Caco-2 (cell line): ENCODE data around the gene MAD1L1. TPM values are rescaled to one million over a fixed set of nuclear protein-coding genes. Genes with fewer than 3 reads are reported as not detected.
A peak's percentile ranks its signal among the peaks of the same experiment; 100 is the strongest.

ENCODE experiments used
- BruUV-seq: library from RNA; stranded (reverse); fragments of 400-500 nt; replicated peaks from 2 replicates; lab custom pipeline; 2021; lab: Mats Ljungman, UMichigan
- CTCF ChIA-PET: fragments of 300-600 bp; sonication (Branson Sonifier 250); formaldehyde crosslinking; loops from one replicate; lab custom pipeline; 2022; ENCODE audit warnings: antibody characterized with exemption; lab: Charles Lee
- POLR2A ChIA-PET: fragments of 300-600 bp; sonication (Branson Sonifier 250); formaldehyde crosslinking; loops from one replicate; lab custom pipeline; 2022; ENCODE audit warnings: antibody characterized with exemption; lab: Charles Lee
- DNase-seq, 2 experiments: peaks; one replicate each; pipeline versions ENCODE4 v3.0.0 to v3.0.0-alpha.2; 2020 to 2022
- H3K27me3 ChIP-seq: replicated peaks from 2 replicates; pipeline ENCODE4 v1.6.0; 2011; ENCODE audit warnings: low read length; ENCODE audit not compliant: control insufficient read depth, insufficient read depth
- H3K36me3 ChIP-seq: 2 replicates; pipeline ENCODE4 v1.5.1; 2011; ENCODE audit warnings: low read length; ENCODE audit not compliant: control insufficient read depth, insufficient read depth
- H3K4me1 ChIP-seq: fragments of 250-450 bp; sonication (Bioruptor Pico); 2 replicates; pipeline ENCODE4 v1.5.1; 2020; ENCODE audit warnings: mild to moderate bottlenecking
- H3K4me3 ChIP-seq: 2 replicates; pipeline ENCODE4 v1.5.1; 2011; ENCODE audit warnings: low read depth, mild to moderate bottlenecking, control low read depth, low read length
- H3K9me3 ChIP-seq: fragments of 250-450 bp; sonication (Bioruptor Pico); 2 replicates; pipeline ENCODE4 v1.5.1; 2020; ENCODE audit warnings: mild to moderate bottlenecking, moderate library complexity
- H3K27ac Mint-ChIP-seq: one replicate; pipeline ENCODE4 v1.8.0; 2022; ENCODE audit warnings: mixed read lengths; ENCODE audit not compliant: unreplicated experiment
- H3K27me3 Mint-ChIP-seq: one replicate; pipeline ENCODE4 v1.8.0; 2022; ENCODE audit warnings: mixed read lengths; ENCODE audit not compliant: insufficient read depth, unreplicated experiment
- H3K36me3 Mint-ChIP-seq: one replicate; pipeline ENCODE4 v1.8.0; 2022; ENCODE audit warnings: mild to moderate bottlenecking, mixed read lengths; ENCODE audit not compliant: insufficient read depth, unreplicated experiment
- H3K4me1 Mint-ChIP-seq: one replicate; pipeline ENCODE4 v1.8.0; 2022; ENCODE audit warnings: low read depth, mixed read lengths; ENCODE audit not compliant: unreplicated experiment
- H3K4me3 Mint-ChIP-seq: one replicate; pipeline ENCODE4 v1.8.0; 2022; ENCODE audit warnings: mild to moderate bottlenecking, moderate library complexity, mixed read lengths; ENCODE audit not compliant: unreplicated experiment
- H3K9me3 Mint-ChIP-seq: one replicate; pipeline ENCODE4 v1.8.0; 2022; ENCODE audit warnings: mixed read lengths; ENCODE audit not compliant: unreplicated experiment
- CTCF ChIP-seq, 2 experiments: fragments of 200-600 bp in 1 of 2; IDR thresholded peaks; 1 replicate in 1 of 2; 2 replicates in 1 of 2; pipeline versions ENCODE4 v1.5.1 to v1.8.0; 2011 to 2022; ENCODE audit warnings: antibody characterized with exemption in 1 of 2, control low read depth in 1 of 2, inconsistent platforms in 1 of 2, low read depth in 1 of 2, low read length in 1 of 2, mild to moderate bottlenecking in 1 of 2, moderate library complexity in 1 of 2; ENCODE audit not compliant: insufficient read depth in 1 of 2, severe bottlenecking in 1 of 2, unreplicated experiment in 1 of 2
- intact Hi-C: fragments of 100-400 bp; cut with micrococcal nuclease; formaldehyde crosslinking; loops from one replicate; pipeline ENCODE4 v1.10.0; 2022; ENCODE audit not compliant: unreplicated experiment
- total RNA-seq: library from RNA; stranded (reverse); gene quantifications from 2 replicates; pipeline ENCODE4 v1.2.3, GENCODE V29; 2022

MAD1L1 gene
- total RNA-seq, 1 experiment from 2014 or later: 58.6 TPM

GRCh38 chr7:1844951-1845390, 387.8 kb downstream of the MAD1L1 start:
- CTCF ChIA-PET: no interaction called here

GRCh38 chr7:1844336-1844950, 388.3 kb downstream of the MAD1L1 start:
- Mint-ChIP-seq H3K36me3 (peaks cover 11% of the 10 kb centered on the region), H3K9me3 (no peaks in the 10 kb centered on the region), H3K27ac (no peak overlapping the region), H3K4me3 (no peak overlapping the region), H3K4me1 (no peaks in the 10 kb centered on the region), H3K27me3 (no peaks in the 10 kb centered on the region)
- POLR2A ChIA-PET: no interaction called here
- BruUV-seq: no TSS peak
- no peaks in the 10 kb centered on the region for H3K4me1 ChIP-seq
- peak in 1 of 2 experiments; percentile 32 for DNase-seq
- intact Hi-C loops: no loop called here
- H3K4me3 ChIP-seq: no peak overlapping the region
- H3K9me3 ChIP-seq: no peaks in the 10 kb centered on the region
- no peaks in the 10 kb centered on the region for H3K27me3 ChIP-seq
- no peak for TF ChIP-seq CTCF (IDR thresholded peaks at IDR 0.05; ENCODE audit: insufficient read depth in 1 of 2, low read depth in 1 of 2, low read length in 1 of 2, severe bottlenecking in 1 of 2, unreplicated experiment in 1 of 2)
- CTCF ChIA-PET: no interaction called here
- H3K36me3 ChIP-seq: no peaks in the 10 kb centered on the region; the same call in 1 of the 2 replicates

More at GRCh38 chr7:1844951-1845390, 387.8 kb downstream of the MAD1L1 start:
- Histone ChIP-seq H3K9me3 (no peaks in the 10 kb centered on the region), H3K36me3 (no peaks in the 10 kb centered on the region; the same call in 1 of the 2 replicates), H3K4me3 (no peak overlapping the region), H3K27me3 (no peaks in the 10 kb centered on the region), H3K4me1 (no peaks in the 10 kb centered on the region)
- intact Hi-C loops: no loop called here
- POLR2A ChIA-PET: no interaction called here
- no TSS peak for BruUV-seq
- Mint-ChIP-seq H3K4me1 (no peaks in the 10 kb centered on the region), H3K27ac (no peak overlapping the region), H3K9me3 (no peaks in the 10 kb centered on the region), H3K4me3 (no peak overlapping the region), H3K36me3 (peaks cover 11% of the 10 kb centered on the region), H3K27me3 (no peaks in the 10 kb centered on the region)
- no peak for TF ChIP-seq CTCF (IDR thresholded peaks at IDR 0.05; ENCODE audit: insufficient read depth in 1 of 2, low read depth in 1 of 2, low read length in 1 of 2, severe bottlenecking in 1 of 2, unreplicated experiment in 1 of 2)
- peak in 1 of 2 experiments; percentile 35 for DNase-seq

GRCh38 chr7:1843921-1844335, 388.8 kb downstream of the MAD1L1 start:
- no peak for TF ChIP-seq CTCF (IDR thresholded peaks at IDR 0.05; ENCODE audit: insufficient read depth in 1 of 2, low read depth in 1 of 2, low read length in 1 of 2, severe bottlenecking in 1 of 2, unreplicated experiment in 1 of 2)
- Histone ChIP-seq H3K4me1 (no peaks in the 10 kb centered on the region), H3K9me3 (no peaks in the 10 kb centered on the region), H3K4me3 (no peak overlapping the region), H3K27me3 (no peaks in the 10 kb centered on the region), H3K36me3 (no peaks in the 10 kb centered on the region; the same call in 1 of the 2 replicates)
- H3K9me3 Mint-ChIP-seq: no peaks in the 10 kb centered on the region
- intact Hi-C loops: no loop called here
- BruUV-seq: no TSS peak
- CTCF ChIA-PET: no interaction called here
- peaks cover 11% of the 10 kb centered on the region for H3K36me3 Mint-ChIP-seq
- POLR2A ChIA-PET: no interaction called here
- H3K27me3 Mint-ChIP-seq: no peaks in the 10 kb centered on the region
- no peaks in the 10 kb centered on the region for H3K4me1 Mint-ChIP-seq
- DNase-seq: peak in 1 of 2 experiments; percentile 28
- no peak overlapping the region for H3K27ac Mint-ChIP-seq
- no peak overlapping the region for H3K4me3 Mint-ChIP-seq
